Common myeloid progenitor, CD34-positive (primary cell): ENCODE measurements around the gene GBP4.
A peak's percentile ranks its signal among the peaks of the same experiment; 100 is the strongest.

Source experiments
- CTCF ChIA-PET: fragments of 350-600 bp; sonication (Branson Sonifier 250); formaldehyde crosslinking; loops from one replicate; lab custom pipeline; 2021; ENCODE audit warnings: antibody characterized with exemption; lab: Charles Lee
- POLR2A ChIA-PET: fragments of 350-600 bp; sonication (Branson Sonifier 250); formaldehyde crosslinking; loops from one replicate; lab custom pipeline; 2021; ENCODE audit warnings: antibody characterized with exemption; lab: Charles Lee
- DNase-seq, 3 donors: peaks; one replicate each; pipeline versions ENCODE4 v3.0.0 to v3.0.0-alpha.2; 2013
- H3K27ac ChIP-seq, 2 experiments: 1 replicate in 1 of 2; 2 replicates in 1 of 2; pipeline ENCODE4 v1.7.0; 2013; ENCODE audit warnings: inconsistent platforms in 2 of 2, low read length in 2 of 2, mild to moderate bottlenecking in 2 of 2, low read depth in 1 of 2, moderate library complexity in 1 of 2; ENCODE audit not compliant: severe bottlenecking in 2 of 2, insufficient read depth in 1 of 2, poor library complexity in 1 of 2
- H3K27me3 ChIP-seq, 5 experiments: replicated peaks in 2 of 5; 1 replicate in 3 of 5; 2 replicates in 2 of 5; pipeline versions ENCODE4 v1.6.1 to v1.7.0; 2013; ENCODE audit warnings: low read length in 4 of 5, mild to moderate bottlenecking in 2 of 5, moderate library complexity in 2 of 5, inconsistent platforms in 1 of 5; ENCODE audit not compliant: insufficient read depth in 5 of 5, control insufficient read depth in 4 of 5
- H3K36me3 ChIP-seq, 4 experiments: 1 replicate in 2 of 4; 2 replicates in 2 of 4; pipeline versions ENCODE4 v1.6.1 to v1.7.0; 2013; ENCODE audit warnings: low read length in 3 of 4, control low read depth in 1 of 4, mild to moderate bottlenecking in 1 of 4; ENCODE audit not compliant: control insufficient read depth in 4 of 4, insufficient read depth in 4 of 4
- H3K4me1 ChIP-seq, 4 experiments: 1 replicate in 3 of 4; 2 replicates in 1 of 4; pipeline versions ENCODE4 v1.6.1 to v1.7.1; 2013; ENCODE audit warnings: low read length in 3 of 4, mild to moderate bottlenecking in 3 of 4, control low read depth in 1 of 4, inconsistent platforms in 1 of 4, moderate library complexity in 1 of 4; ENCODE audit not compliant: control insufficient read depth in 4 of 4, insufficient read depth in 4 of 4; ENCODE audit errors: control extremely low read depth in 1 of 4
- H3K4me3 ChIP-seq, 7 experiments: 1 replicate in 4 of 7; 2 replicates in 3 of 7; pipeline versions ENCODE4 v1.5.1 to v1.7.0; 2013; ENCODE audit warnings: mild to moderate bottlenecking in 7 of 7, low read length in 6 of 7, moderate library complexity in 6 of 7, inconsistent platforms in 2 of 7, low read depth in 2 of 7, control low read depth in 1 of 7; ENCODE audit not compliant: insufficient read depth in 4 of 7, control insufficient read depth in 1 of 7; ENCODE audit errors: extremely low read depth in 1 of 7
- H3K9me3 ChIP-seq, 5 experiments: 1 replicate in 4 of 5; 2 replicates in 1 of 5; pipeline versions ENCODE4 v1.6.1 to v1.7.1; 2013; ENCODE audit warnings: low read length in 4 of 5, mild to moderate bottlenecking in 2 of 5, inconsistent platforms in 1 of 5, low read depth in 1 of 5, moderate library complexity in 1 of 5; ENCODE audit not compliant: control insufficient read depth in 4 of 5, insufficient read depth in 2 of 5; ENCODE audit errors: control extremely low read depth in 1 of 5
- WGBS: methylation state at CpG from one replicate; pipeline ENCODE4 v1.1.5; 2013; ENCODE audit not compliant: insufficient coverage; 5-methylcytosine and 5-hydroxymethylcytosine counted together

GBP4 gene

GRCh38 chr1:89198081-89198480 is 661 bp downstream of the GBP4 start:
- Histone ChIP-seq H3K27me3 (no peaks in the 10 kb centered on the region), H3K4me1 (peaks cover 26 to 62% (median 35%) of the 10 kb centered on the region in 4 experiments), H3K9me3 (no peaks in the 10 kb centered on the region), H3K36me3 (peaks cover 2 to 21% (median 10%) of the 10 kb centered on the region in 4 experiments), H3K27ac (peak overlapping the region; percentile 88 to 90), H3K4me3 (peak overlapping the region; percentile 76 to 100 (median 93))
- DNase-seq: peak in 1 of 3 donors; percentile 10
- ChIA-PET POLR2A (no interaction called here), CTCF (interaction anchor here (0.9 to 3.1 kb wide), 5 partner anchors 12 to 78 kb away, joined by 4 to 11 read pairs (median 6); partner anchors contain the start of gene GBP5)
- WGBS: 0% methylated on average over 5 of the region's 8 CpGs

- peak in 1 of 3 donors; percentile 24 for DNase-seq
- H3K36me3 ChIP-seq: peaks cover 2 to 47% (median 18%) of the 10 kb centered on the region in 4 experiments
- ChIA-PET CTCF (interaction anchor here (1.1 to 1.3 kb wide), 2 partner anchors 68 to 166 kb away, joined by 3 read pairs; no protein-coding TSS in a partner anchor), POLR2A (no interaction called here)
- H3K4me1 ChIP-seq: peaks cover 22 to 54% (median 27%) of the 10 kb centered on the region in 4 experiments
- no peaks in the 10 kb centered on the region for H3K27me3 ChIP-seq
- no peaks in the 10 kb centered on the region for H3K9me3 ChIP-seq
- peak overlapping the region; percentile 46 to 60 for H3K27ac ChIP-seq
- 30% methylated on average over 3 of the region's 3 CpGs for whole genome bisulfite sequencing
- peak overlapping the region in 4 of 7 experiments; percentile 13 to 100 (median 32) for H3K4me3 ChIP-seq
Observed at GRCh38 chr1:89195476-89195875, 3.3 kb downstream of the GBP4 start.

- POLR2A ChIA-PET: no interaction called here
- Histone ChIP-seq H3K27ac (no peak overlapping the region), H3K9me3 (no peaks in the 10 kb centered on the region), H3K36me3 (peaks cover 5 to 87% (median 40%) of the 10 kb centered on the region in 4 experiments), H3K4me1 (peaks cover 0 to 29% (median 9%) of the 10 kb centered on the region in 4 experiments), H3K27me3 (no peaks in the 10 kb centered on the region), H3K4me3 (no peak overlapping the region)
- 100% methylated on average over 1 of the region's 5 CpGs for WGBS
- DNase-seq: no peak
- CTCF ChIA-PET: no interaction called here
Observed at GRCh38 chr1:89191314-89191713, 7.4 kb downstream of the GBP4 start.

GRCh38 chr1:89190017-89190416 is 8.7 kb downstream of the GBP4 start:
- peaks cover 9 to 96% (median 49%) of the 10 kb centered on the region in 4 experiments for H3K36me3 ChIP-seq
- H3K27me3 ChIP-seq: no peaks in the 10 kb centered on the region
- H3K4me1 ChIP-seq: peaks cover 0 to 17% (median under 1%) of the 10 kb centered on the region in 4 experiments
- no peak for DNase-seq
- H3K9me3 ChIP-seq: no peaks in the 10 kb centered on the region
- peak overlapping the region in 1 of 7 experiments; percentile 15 for H3K4me3 ChIP-seq
- POLR2A ChIA-PET: no interaction called here
- 100% methylated on average over 2 of the region's 4 CpGs for WGBS
- no peak overlapping the region for H3K27ac ChIP-seq
- CTCF ChIA-PET: no interaction called here

- DNase-seq: no peak
- POLR2A ChIA-PET: no interaction called here
- WGBS: 79% methylated on average over 2 of the region's 2 CpGs
Observed at GRCh38 chr1:89179343-89179742, 19.4 kb downstream of the GBP4 start.

GRCh38 chr1:89176971-89177370 is 21.8 kb downstream of the GBP4 start:
- H3K4me1 ChIP-seq: no peaks in the 10 kb centered on the region
- no peaks in the 10 kb centered on the region for H3K9me3 ChIP-seq
- 100% methylated on average over 1 of the region's 2 CpGs for WGBS
- no peak for DNase-seq
- no peaks in the 10 kb centered on the region for H3K27me3 ChIP-seq
- H3K4me3 ChIP-seq: no peak overlapping the region
- CTCF ChIA-PET: interaction anchor here (1.2 kb wide), 1 partner anchor 10 kb away, joined by 4 read pairs; no protein-coding TSS in a partner anchor
- peaks cover 0 to 6% (median 2%) of the 10 kb centered on the region in 4 experiments for H3K36me3 ChIP-seq
- no peak overlapping the region for H3K27ac ChIP-seq
- POLR2A ChIA-PET: no interaction called here

More at GRCh38 chr1:89179343-89179742, 19.4 kb downstream of the GBP4 start:
- CTCF ChIA-PET: no interaction called here
- Histone ChIP-seq H3K4me1 (no peaks in the 10 kb centered on the region), H3K4me3 (no peak overlapping the region), H3K27me3 (no peaks in the 10 kb centered on the region), H3K36me3 (peaks cover 0 to 26% (median 14%) of the 10 kb centered on the region in 4 experiments), H3K27ac (no peak overlapping the region), H3K9me3 (peaks cover 0 to 10% (median 2%) of the 10 kb centered on the region in 5 experiments)

GRCh38 chr1:89175601-89176256 is 23.0 kb downstream of the GBP4 start, which contains the start of gene GBP7:
GBP7 (minus strand) TSS chr1:89176003; CDS start chr1:89171935, 4,068 bp downstream.
- POLR2A ChIA-PET: no interaction called here
- Histone ChIP-seq H3K27me3 (no peaks in the 10 kb centered on the region), H3K4me3 (no peak within 1 kb of the TSS), H3K9me3 (no peaks in the 10 kb centered on the region), H3K36me3 (no peaks in the 10 kb centered on the region), H3K27ac (no peak within 1 kb of the TSS), H3K4me1 (no peaks in the 10 kb centered on the region)
- DNase-seq: no peak
- CTCF ChIA-PET: interaction anchor here (1.2 kb wide), 1 partner anchor 9 kb away, joined by 4 read pairs; no protein-coding TSS in a partner anchor
